Raji (cell line): ENCODE measurements around the gene C6orf141.

Experiments
- POLR2A ChIP-seq: IDR thresholded peaks from 2 replicates; pipeline ENCODE4 v1.6.1; 2011; ENCODE audit warnings: low read depth, low read length, control low read depth; ENCODE audit not compliant: insufficient read depth

C6orf141 gene

DNA sequence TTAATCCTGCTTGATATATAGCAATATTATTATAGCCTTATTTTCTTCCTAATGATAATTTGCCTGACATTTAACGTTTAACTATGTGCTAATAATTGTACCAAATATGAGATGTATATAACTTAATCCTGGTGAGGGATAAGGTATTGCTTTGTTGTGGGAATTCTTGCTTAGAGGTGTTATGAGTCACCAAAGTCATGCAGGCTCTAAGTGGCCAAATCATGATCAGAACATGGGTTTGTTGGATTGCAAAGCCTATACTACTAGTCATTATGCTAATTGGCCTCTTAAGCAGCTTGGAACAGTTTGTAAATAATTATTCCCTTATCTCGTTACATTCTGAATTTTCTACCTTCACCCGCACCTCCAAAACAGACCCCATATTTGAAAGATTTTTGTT, 21.9 kb upstream of the C6orf141 start:
- TF ChIP-seq POLR2A = no peak

GRCh38 chr6:49530141-49530776, 20.2 kb upstream of the C6orf141 start:
- no peak for TF ChIP-seq POLR2A

DNA sequence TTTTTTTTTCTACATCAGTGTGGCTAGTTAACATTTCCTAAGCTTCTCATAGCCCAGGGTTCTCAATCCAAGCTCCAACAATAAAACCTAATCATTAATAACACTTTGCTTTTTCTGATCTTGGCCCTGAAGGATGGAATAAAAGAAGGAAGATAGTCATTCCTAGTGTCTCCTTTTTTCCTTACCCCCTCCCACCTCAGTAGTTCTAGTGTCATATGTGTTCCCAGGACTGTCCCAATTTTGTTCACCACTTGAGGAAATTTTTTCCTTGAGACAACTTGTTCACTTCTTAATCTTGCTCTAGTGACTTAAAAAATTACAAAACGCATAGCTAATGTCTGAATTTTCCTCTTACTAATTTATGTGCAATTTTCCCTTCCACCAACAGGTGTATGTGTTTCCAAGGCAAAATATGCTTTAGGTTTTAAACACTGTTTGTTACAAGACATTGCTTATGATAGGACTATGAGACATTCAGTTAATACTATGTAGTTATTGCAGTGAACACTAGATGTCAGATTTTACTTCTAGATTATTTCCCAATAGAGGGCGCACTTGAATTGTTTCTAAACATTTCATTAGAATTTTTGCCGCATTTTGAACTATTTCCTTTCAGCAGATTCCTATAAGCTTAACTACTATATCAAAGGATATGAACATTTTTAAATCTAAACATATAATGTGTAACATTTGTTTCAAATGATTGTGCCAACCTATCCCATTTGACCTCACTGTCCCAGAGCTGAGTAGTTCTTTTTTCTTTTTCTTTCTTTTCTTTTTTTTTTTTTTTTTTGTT, 18.5 kb upstream of the C6orf141 start:
- no peak for TF ChIP-seq POLR2A

- TF ChIP-seq POLR2A = no peak
These were observed 14.7 kb upstream of the C6orf141 start for GRCh38 chr6:49535795-49536194.

DNA sequence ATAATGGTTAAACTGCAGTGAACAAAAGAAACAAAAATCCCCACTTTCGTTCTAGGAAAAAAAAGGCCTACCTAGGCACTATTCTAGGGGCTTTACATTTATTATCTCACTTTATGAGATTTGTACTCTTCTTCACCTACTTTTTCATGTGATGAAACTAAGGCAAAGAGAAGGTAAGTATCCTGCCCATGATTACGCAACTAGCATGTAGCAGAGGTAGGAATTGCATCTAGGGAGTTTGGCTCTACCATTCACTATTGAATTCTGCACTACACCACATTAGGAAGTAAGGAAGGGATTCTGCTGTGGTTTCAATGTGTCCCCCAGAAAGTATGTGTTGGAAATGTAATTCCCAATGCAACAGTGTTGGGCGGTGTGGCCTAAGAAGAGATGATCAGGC, 11.4 kb upstream of the C6orf141 start:
- TF ChIP-seq POLR2A = no peak

- no peak for TF ChIP-seq POLR2A
These were observed 9.9 kb upstream of the C6orf141 start for GRCh38 chr6:49540614-49541013.

- TF ChIP-seq POLR2A = no peak
These were observed 9.2 kb upstream of the C6orf141 start for GRCh38 chr6:49541210-49541724.

DNA sequence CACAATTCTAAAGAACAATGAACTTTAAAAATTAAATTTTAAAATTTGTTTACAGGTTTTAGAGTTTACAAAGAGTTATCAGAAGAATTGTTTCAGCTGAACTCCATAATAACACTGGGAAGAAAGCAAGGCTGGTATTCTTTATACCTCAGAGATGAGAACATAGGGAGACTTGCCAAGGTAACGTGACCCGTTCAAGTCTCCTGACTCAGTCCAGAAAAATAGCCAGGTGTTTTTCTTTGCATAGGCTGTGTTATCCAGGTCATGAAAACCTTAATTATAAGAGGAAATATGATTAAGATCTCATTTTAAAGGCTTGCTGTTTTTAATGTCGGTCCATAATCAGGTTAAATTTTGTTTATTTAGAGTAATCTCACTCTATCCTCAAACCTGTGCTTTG, 8.5 kb upstream of the C6orf141 start:
- TF ChIP-seq POLR2A = no peak

GRCh38 chr6:49543087-49543858, 7.2 kb upstream of the C6orf141 start:
- no peak for TF ChIP-seq POLR2A

- TF ChIP-seq POLR2A = no peak
These were observed 4.1 kb upstream of the C6orf141 start for GRCh38 chr6:49546331-49546730.

DNA sequence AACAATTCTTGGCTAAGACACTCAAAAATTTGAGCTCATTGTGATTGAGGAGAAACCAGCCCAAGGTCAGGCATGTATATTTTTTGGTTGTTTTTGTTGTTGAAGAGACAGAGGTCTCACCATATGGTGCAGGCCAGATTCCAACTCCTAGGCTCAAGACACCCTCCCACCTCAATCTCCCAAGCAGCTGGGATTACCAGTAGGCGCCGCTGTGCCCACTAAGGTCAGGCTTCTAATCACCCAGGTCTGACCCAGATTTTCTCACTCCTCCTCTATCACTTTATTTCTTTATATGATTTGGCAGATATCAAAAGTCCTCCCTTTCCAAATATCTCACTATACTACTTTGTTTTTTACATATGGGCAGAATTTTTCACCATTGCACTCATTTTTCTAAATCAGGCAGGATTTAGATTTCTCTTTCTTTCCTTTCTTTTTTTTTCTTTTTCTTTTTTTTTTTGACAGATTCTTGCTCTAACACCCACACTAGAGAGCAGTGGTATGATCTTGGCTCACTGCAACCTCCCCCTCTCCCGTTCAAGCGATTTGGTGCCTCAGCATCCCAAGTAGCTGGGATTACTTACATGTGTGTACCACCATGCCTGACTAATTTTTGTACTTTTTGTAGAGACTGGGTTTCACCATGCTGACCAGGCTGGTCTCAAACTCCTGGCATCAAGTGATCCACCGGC, 1.7 kb upstream of the C6orf141 start:
- no peak for TF ChIP-seq POLR2A

GRCh38 chr6:49549691-49550491, 577 bp upstream of the C6orf141 start:
- no peak for TF ChIP-seq POLR2A

- no peak for TF ChIP-seq POLR2A
These were observed 804 bp downstream of the C6orf141 start for GRCh38 chr6:49551078-49551865.

DNA sequence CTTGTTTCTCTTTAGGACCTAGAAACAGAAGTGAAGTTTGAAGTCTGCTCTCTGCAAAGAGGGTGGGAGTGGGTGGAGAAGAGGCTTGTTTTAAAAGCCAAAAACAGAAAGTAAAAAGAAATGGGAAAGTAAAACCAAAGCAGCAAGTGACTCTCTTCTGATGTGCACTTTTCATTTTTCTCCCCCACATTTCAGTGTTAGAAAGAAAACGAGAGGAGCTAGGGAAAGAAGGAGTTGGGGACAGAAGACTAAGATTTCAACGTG, 1.3 kb downstream of the C6orf141 start:
- TF ChIP-seq POLR2A = no peak
